ENCODE data around the gene BBS7.

DNA sequence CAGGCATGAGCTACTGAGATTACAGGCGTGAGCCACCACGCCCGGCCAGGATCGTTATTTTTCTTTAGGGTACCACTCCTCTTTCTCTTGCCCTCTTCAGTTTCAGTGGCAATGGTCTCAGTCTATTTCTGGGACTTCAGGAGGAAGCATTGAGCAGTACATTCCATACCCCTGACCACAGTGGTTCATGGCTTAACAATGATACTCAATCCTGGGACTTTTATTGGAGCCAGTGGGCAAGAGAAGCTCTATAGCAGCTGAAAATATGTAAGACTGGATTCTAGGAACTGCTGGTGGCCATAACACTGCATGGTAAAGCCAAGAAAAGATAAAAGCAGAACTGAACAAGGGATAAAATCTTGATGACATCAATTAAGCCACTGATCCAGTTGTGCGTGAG lies 40.8 kb downstream of the BBS7 start:
- TF ChIP-seq PATZ1 (CRISPR knock-in tag; IDR thresholded peaks at IDR 0.05; ENCODE audit: borderline replicate concordance), result no peak
- TF ChIP-seq, protein P1, sequence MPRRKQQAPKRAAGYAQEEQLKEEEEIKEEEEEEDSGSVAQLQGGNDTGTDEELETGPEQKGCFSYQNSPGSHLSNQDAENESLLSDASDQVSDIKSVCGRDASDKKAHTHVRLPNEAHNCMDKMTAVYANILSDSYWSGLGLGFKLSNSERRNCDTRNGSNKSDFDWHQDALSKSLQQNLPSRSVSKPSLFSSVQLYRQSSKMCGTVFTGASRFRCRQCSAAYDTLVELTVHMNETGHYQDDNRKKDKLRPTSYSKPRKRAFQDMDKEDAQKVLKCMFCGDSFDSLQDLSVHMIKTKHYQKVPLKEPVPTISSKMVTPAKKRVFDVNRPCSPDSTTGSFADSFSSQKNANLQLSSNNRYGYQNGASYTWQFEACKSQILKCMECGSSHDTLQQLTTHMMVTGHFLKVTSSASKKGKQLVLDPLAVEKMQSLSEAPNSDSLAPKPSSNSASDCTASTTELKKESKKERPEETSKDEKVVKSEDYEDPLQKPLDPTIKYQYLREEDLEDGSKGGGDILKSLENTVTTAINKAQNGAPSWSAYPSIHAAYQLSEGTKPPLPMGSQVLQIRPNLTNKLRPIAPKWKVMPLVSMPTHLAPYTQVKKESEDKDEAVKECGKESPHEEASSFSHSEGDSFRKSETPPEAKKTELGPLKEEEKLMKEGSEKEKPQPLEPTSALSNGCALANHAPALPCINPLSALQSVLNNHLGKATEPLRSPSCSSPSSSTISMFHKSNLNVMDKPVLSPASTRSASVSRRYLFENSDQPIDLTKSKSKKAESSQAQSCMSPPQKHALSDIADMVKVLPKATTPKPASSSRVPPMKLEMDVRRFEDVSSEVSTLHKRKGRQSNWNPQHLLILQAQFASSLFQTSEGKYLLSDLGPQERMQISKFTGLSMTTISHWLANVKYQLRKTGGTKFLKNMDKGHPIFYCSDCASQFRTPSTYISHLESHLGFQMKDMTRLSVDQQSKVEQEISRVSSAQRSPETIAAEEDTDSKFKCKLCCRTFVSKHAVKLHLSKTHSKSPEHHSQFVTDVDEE (CRISPR knock-in tag; IDR thresholded peaks at IDR 0.05), result no peak
- TF ChIP-seq ZNF70 (CRISPR knock-in tag; IDR thresholded peaks at IDR 0.05), result no peak
- TF ChIP-seq CSDC2 (CRISPR knock-in tag; IDR thresholded peaks at IDR 0.05), result no peak
- TF ChIP-seq GLIS3 (CRISPR knock-in tag; IDR thresholded peaks at IDR 0.05), result no peak
- TF ChIP-seq SNAI2 (CRISPR knock-in tag; IDR thresholded peaks at IDR 0.05), result no peak
- TF ChIP-seq ARNTL (CRISPR knock-in tag; IDR thresholded peaks at IDR 0.05; ENCODE audit: borderline replicate concordance, low read depth), result no peak
- no peak for TF ChIP-seq ZFP30 (CRISPR knock-in tag; IDR thresholded peaks at IDR 0.05)
- TF ChIP-seq BACH2 (CRISPR knock-in tag; IDR thresholded peaks at IDR 0.05; ENCODE audit: borderline replicate concordance), result no peak
